Fibroblast of skin of scalp (primary cell): ENCODE data around the gene ARL6IP4.

Experiments
- DNase-seq: peaks from one replicate; pipeline ENCODE4 v3.0.0-alpha.2; 2013

The ARL6IP4 gene

GRCh38 chr12:122959566-122960192, 20.8 kb upstream of the ARL6IP4 start:
- DNase-seq: no peak

DNA sequence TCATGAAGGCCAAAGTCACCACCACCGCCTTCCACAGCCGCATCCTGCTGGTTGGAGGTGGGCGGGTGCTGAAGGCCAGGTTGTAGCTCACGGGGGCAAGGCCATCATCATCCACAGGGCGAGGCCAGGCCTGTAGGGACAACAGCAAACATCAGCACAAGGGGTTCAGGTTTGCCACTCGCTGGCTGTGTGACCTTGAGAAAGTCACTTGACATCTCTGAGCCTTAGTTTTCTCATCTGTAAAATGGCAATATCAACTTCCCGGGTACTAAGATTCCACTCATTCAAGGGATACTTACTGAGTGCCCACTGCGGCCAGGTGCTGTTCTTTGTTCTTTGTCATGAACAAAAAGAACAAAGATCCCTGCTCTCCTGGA, 20.3 kb upstream of the ARL6IP4 start:
- DNase-seq: no peak

- no peak for DNase-seq
Observed at GRCh38 chr12:122961531-122962329, 18.8 kb upstream of the ARL6IP4 start.

GRCh38 chr12:122963941-122964265, 16.6 kb upstream of the ARL6IP4 start:
- DNase-seq: no peak

GRCh38 chr12:122964439-122965257, 15.8 kb upstream of the ARL6IP4 start:
- DNase-seq: no peak

- DNase-seq: no peak
Observed at GRCh38 chr12:122965321-122965751, 15.1 kb upstream of the ARL6IP4 start.

GRCh38 chr12:122965851-122966742, 14.4 kb upstream of the ARL6IP4 start, which contains the start of gene ABCB9:
Gene ABCB9 (minus strand): TSS chr12:122966463. CDS start chr12:122960235, 6,228 bp downstream.
- DNase-seq: peak; percentile 91

DNA sequence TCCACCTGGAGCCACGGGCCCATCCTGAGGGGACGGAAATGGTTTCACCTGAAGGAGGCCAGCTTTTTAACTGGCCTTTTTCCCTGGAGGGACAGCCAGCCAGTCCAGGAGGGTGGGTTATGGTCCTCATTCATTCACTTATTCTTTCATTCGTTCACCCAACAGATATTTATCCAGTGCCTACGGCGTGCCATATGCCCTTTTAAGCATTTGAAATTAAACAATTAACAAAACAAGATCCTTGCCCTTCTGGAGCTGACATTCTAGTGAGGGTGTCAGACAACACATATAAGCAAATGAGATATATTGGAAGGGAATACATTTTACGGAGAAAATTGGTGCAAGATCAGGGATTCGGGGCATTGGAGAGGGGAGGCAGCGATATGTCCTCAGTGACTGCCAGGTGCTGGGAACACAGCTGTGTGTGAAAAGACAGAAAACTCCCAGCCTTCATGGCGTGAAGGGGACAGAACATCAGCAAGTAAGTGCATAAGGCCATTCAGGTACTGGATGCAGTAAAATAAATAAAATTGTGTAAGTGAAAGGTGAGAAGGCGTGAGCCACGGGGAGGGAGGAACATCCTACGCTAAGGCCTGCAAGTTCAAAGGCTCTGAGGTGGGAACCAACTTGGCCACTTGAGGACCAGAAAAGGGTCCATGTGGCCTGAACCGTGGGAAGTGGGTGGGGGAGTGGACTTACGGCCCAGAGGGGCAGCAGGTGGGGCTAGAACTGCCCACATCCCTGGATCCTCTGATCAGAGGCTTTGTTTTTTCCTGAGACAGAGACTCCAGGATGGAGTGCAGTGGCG, 13.5 kb upstream of the ARL6IP4 start:
- DNase-seq: no peak

GRCh38 chr12:122968104-122968503, 12.4 kb upstream of the ARL6IP4 start:
- no peak for DNase-seq

DNA sequence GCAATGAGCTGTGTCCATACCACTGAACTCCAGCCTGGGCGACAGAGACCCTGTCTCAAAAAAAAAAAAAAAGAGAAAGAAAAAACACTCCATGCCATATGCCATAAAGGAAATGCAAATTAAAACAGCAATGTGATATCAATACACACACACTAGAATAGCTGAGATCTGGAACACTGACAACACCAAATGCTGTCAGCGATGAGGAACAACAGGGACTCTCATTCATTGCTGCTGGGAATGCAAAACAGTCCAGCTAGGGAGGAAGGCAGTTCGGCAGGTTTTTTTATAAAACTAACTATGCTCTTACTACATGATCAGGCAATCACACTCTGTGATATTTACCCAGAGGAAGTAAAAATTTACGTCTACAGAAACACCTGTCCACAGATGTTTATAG, 10.8 kb upstream of the ARL6IP4 start:
- no peak for DNase-seq

GRCh38 chr12:122974274-122974891, 6.1 kb upstream of the ARL6IP4 start:
- DNase-seq: peak; percentile 99

GRCh38 chr12:122974892-122975789, 5.3 kb upstream of the ARL6IP4 start, which contains the start of gene OGFOD2:
Gene OGFOD2 (plus strand): TSS chr12:122975244. CDS start chr12:122975252, 8 bp downstream.
- DNase-seq: peak; percentile 93

GRCh38 chr12:122975790-122976647, 4.5 kb upstream of the ARL6IP4 start:
- no peak for DNase-seq

- no peak for DNase-seq
Observed at GRCh38 chr12:122976648-122976975, 3.9 kb upstream of the ARL6IP4 start.

GRCh38 chr12:122977153-122977552, 3.3 kb upstream of the ARL6IP4 start:
- DNase-seq: no peak

GRCh38 chr12:122977655-122978392, 2.7 kb upstream of the ARL6IP4 start:
- no peak for DNase-seq

- no peak for DNase-seq
Observed at GRCh38 chr12:122978507-122978955, 1.9 kb upstream of the ARL6IP4 start.
